PC-9 (cell line): Measurements from ENCODE around the gene PAQR4. TPM values are rescaled to one million over a fixed set of nuclear protein-coding genes. Genes with fewer than 3 reads are reported as not detected.
"Not testable (repeated sequence)": the region's sequence is repeated elsewhere in the genome, so short reads cannot be mapped to it uniquely, and the experiment has no call there.

Experiments used
- BruUV-seq: library from RNA; stranded (reverse); fragments of 400-500 nt; replicated peaks from 2 replicates; lab custom pipeline; 2021; lab: Mats Ljungman, UMichigan
- CTCF ChIA-PET: fragments of 300-600 bp; sonication (Branson Sonifier 250); formaldehyde crosslinking; loops from one replicate; lab custom pipeline; 2022; ENCODE audit warnings: antibody characterized with exemption; lab: Charles Lee
- POLR2A ChIA-PET: fragments of 300-600 bp; sonication (Branson Sonifier 250); formaldehyde crosslinking; loops from one replicate; lab custom pipeline; 2022; ENCODE audit warnings: antibody characterized with exemption; ENCODE audit not compliant: unreplicated experiment; lab: Charles Lee
- DNase-seq, 2 experiments: peaks; one replicate each; pipeline versions ENCODE4 v3.0.0 to v3.0.0-alpha.2; 2015 to 2022; ENCODE audit warnings: mixed read lengths in 1 of 2
- H2AFZ ChIP-seq: fragments of 200-600 bp; sonication (generic); 2 replicates; pipeline ENCODE4 v1.8.1; 2017; ENCODE audit warnings: antibody characterized with exemption
- H3F3A ChIP-seq: fragments of 200-600 bp; sonication (generic); 2 replicates; pipeline ENCODE4 v1.8.1; 2017; ENCODE audit warnings: antibody characterized with exemption, mild to moderate bottlenecking, low read depth; ENCODE audit not compliant: insufficient read depth
- H3K27ac ChIP-seq: fragments of 200-600 bp; sonication (generic); 2 replicates; pipeline ENCODE4 v1.6.1; 2016; ENCODE audit warnings: mixed run types
- H3K27me3 ChIP-seq: fragments of 200-600 bp; sonication (generic); 2 replicates; pipeline ENCODE4 v1.6.1; 2016; ENCODE audit warnings: low read depth, mixed run types; ENCODE audit not compliant: insufficient read depth
- H3K36me3 ChIP-seq: fragments of 200-600 bp; sonication (generic); 2 replicates; pipeline ENCODE4 v1.6.1; 2016; ENCODE audit warnings: low read depth, mixed run types
- H3K4me1 ChIP-seq: fragments of 200-600 bp; sonication (generic); replicated peaks from 2 replicates; pipeline ENCODE4 v1.6.1; 2016; ENCODE audit warnings: mixed run types; ENCODE audit not compliant: insufficient read depth
- H3K4me2 ChIP-seq: fragments of 200-600 bp; sonication (generic); 2 replicates; pipeline ENCODE4 v1.6.1; 2017; ENCODE audit warnings: mixed run types
- H3K4me3 ChIP-seq: fragments of 200-600 bp; sonication (generic); 2 replicates; pipeline ENCODE4 v1.6.1; 2016; ENCODE audit warnings: mixed run types
- H3K79me2 ChIP-seq: fragments of 200-600 bp; sonication (generic); 2 replicates; pipeline ENCODE4 v1.6.1; 2017; ENCODE audit warnings: low read depth, mixed run types
- H3K9me2 ChIP-seq: fragments of 200-600 bp; sonication (generic); 2 replicates; pipeline ENCODE4 v1.8.1; 2017; ENCODE audit warnings: mild to moderate bottlenecking; ENCODE audit not compliant: insufficient read depth
- H3K9me3 ChIP-seq: fragments of 200-600 bp; sonication (generic); 2 replicates; pipeline ENCODE4 v1.8.1; 2016; ENCODE audit warnings: low read depth; ENCODE audit not compliant: insufficient read depth
- H4K20me1 ChIP-seq: fragments of 200-600 bp; sonication (generic); 2 replicates; pipeline ENCODE4 v1.8.1; 2017; ENCODE audit not compliant: insufficient read depth
- CTCF ChIP-seq: fragments of 200-600 bp; sonication (generic); conservative IDR thresholded peaks from 2 replicates; pipeline ENCODE4 v1.6.1; 2017; ENCODE audit warnings: mixed run types, antibody characterized with exemption, mild to moderate bottlenecking, moderate library complexity
- EZH2 ChIP-seq: fragments of 200-600 bp; sonication (generic); IDR thresholded peaks from 2 replicates; pipeline ENCODE4 v1.8.0; 2017; ENCODE audit warnings: antibody characterized with exemption, low read depth
- intact Hi-C: fragments of 100-400 bp; cut with micrococcal nuclease; formaldehyde crosslinking; loops from one replicate; pipeline ENCODE4 v1.10.0; 2022; ENCODE audit not compliant: unreplicated experiment
- total RNA-seq: library from RNA; stranded (reverse); gene quantifications from 2 replicates; pipeline ENCODE4 v1.2.3, GENCODE V29; 2021

PAQR4 gene
- total RNA-seq, 1 experiment from 2014 or later = 40.7 TPM

- Histone ChIP-seq H3K4me2 (no peak overlapping the region), H3K79me2 (no peaks in the 10 kb centered on the region), H3K4me1 (no peaks in the 10 kb centered on the region), H3K9me3 (no peaks in the 10 kb centered on the region), H3K36me3 (no peaks in the 10 kb centered on the region), H3K27ac (no peak overlapping the region), H3K4me3 (no peak overlapping the region), H3F3A (no peaks in the 10 kb centered on the region), H4K20me1 (no peaks in the 10 kb centered on the region), H2AFZ (no peak overlapping the region), H3K27me3 (no peaks in the 10 kb centered on the region), H3K9me2 (no peaks in the 10 kb centered on the region)
- ChIA-PET CTCF (no interaction called here), POLR2A (interaction anchor here (0.5 kb wide), 1 partner anchor 24 kb away, joined by 3 read pairs; no protein-coding TSS in a partner anchor)
- no TSS peak for BruUV-seq
- no peak for DNase-seq
- intact Hi-C loops = no loop called here
- TF ChIP-seq EZH2 (no peak), CTCF (no peak)
These were observed 29.2 kb upstream of the PAQR4 start for GRCh38 chr16:2939968-2940367.

DNA sequence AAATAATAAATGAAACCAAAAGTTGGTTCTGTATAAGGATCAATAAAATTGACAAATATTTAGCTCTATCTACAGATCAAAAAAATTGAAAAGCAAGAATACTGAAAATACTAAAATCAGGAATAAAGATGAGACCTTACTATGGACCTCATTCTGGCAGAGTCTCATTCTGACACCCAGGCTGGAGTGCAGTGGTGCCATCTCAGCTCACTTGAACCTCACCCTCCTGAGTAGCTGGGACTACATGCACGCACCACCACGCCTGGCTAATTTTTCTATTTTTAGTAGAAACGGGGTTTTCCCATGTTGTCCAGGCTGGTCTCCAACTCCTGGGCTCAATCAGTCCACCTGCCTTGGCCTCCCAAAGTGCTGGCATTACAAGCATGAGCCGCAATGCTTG is 27.1 kb upstream of the PAQR4 start:
- Histone ChIP-seq H3K27me3 (no peaks in the 10 kb centered on the region), H3K9me3 (no peaks in the 10 kb centered on the region), H3K4me1 (no peaks in the 10 kb centered on the region), H3K27ac (no peak overlapping the region), H4K20me1 (no peaks in the 10 kb centered on the region), H3K4me2 (no peak overlapping the region), H3F3A (0 out of 2 replicates have a peak, but pooled peaks cover 2% of the 10 kb centered on the region), H3K9me2 (no peaks in the 10 kb centered on the region), H3K4me3 (no peak overlapping the region), H3K36me3 (no peaks in the 10 kb centered on the region), H2AFZ (no peak overlapping the region), H3K79me2 (no peaks in the 10 kb centered on the region)
- no peak for DNase-seq
- BruUV-seq = no TSS peak
- CTCF ChIA-PET = interaction anchor here (0.7 kb wide), 1 partner anchor 40 kb away, joined by 8 read pairs; no protein-coding TSS in a partner anchor
- TF ChIP-seq CTCF (no peak), EZH2 (no peak)
- intact Hi-C loops = no loop called here
- POLR2A ChIA-PET = no interaction called here

DNA sequence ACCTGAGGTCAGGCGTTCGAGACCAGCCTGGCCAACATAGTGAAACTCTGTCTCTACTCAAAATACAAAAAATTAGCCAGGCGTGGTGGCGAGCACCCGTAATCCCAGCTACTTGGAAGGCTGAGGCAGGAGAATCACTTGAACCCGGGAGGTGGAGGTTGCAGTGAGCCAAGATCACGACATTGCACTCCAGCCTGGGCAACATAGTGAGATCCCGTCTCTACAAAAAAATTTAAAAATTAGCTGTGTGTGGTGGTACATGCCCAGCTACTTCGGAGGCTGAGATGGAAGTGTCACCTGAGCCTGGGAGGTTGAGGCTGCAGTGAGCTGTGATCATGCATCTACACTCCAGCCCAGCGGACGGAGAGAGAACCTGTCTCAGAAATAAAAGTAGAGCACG is 25.4 kb upstream of the PAQR4 start:
- H3K9me3 ChIP-seq, H2AFZ ChIP-seq, H3K4me2 ChIP-seq, H3K9me2 ChIP-seq, intact Hi-C loops, H3F3A ChIP-seq, H3K4me1 ChIP-seq, BruUV-seq, H3K36me3 ChIP-seq, H3K79me2 ChIP-seq, H3K4me3 ChIP-seq, DNase-seq, POLR2A ChIA-PET, H4K20me1 ChIP-seq, H3K27ac ChIP-seq, H3K27me3 ChIP-seq: not testable (repeated sequence)
- CTCF ChIA-PET = interaction anchor here (0.5 kb wide), 1 partner anchor 25 kb away, joined by 4 read pairs; no protein-coding TSS in a partner anchor

DNA sequence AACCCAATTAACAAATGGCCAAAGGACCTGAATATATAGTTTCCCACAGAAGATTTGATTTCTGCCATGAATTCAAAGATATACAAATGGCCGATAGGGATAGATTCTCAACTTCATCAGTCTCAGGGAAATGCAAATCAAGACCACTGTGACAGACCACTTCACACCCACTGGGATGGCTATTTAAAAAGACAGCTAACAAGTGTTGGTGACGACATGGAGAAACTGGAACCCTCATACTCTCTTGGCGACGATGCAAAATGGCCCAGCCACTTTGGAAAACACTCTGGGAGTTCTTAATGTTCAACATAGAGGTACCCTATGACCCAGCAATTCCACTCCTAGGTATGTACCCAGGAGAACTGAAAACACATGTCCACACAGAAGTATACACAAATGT is 22.5 kb upstream of the PAQR4 start:
- H3K36me3 ChIP-seq = no peaks in the 10 kb centered on the region
- no peaks in the 10 kb centered on the region for H3K9me2 ChIP-seq
- no peak overlapping the region for H3K4me3 ChIP-seq
- 0 out of 2 replicates have a peak, but pooled peaks cover 4% of the 10 kb centered on the region for H3F3A ChIP-seq
- H3K27me3 ChIP-seq = no peaks in the 10 kb centered on the region
- BruUV-seq = no TSS peak
- no peak overlapping the region for H3K27ac ChIP-seq
- ChIA-PET POLR2A (no interaction called here), CTCF (no interaction called here)
- no peak overlapping the region for H2AFZ ChIP-seq
- no peaks in the 10 kb centered on the region for H3K9me3 ChIP-seq
- DNase-seq = no peak
- intact Hi-C loops = no loop called here
- H3K79me2 ChIP-seq = no peaks in the 10 kb centered on the region
- no peaks in the 10 kb centered on the region for H4K20me1 ChIP-seq
- no peak overlapping the region for H3K4me2 ChIP-seq
- TF ChIP-seq CTCF = no peak
- TF ChIP-seq EZH2 = no peak
- no peaks in the 10 kb centered on the region for H3K4me1 ChIP-seq
